Measurements from ENCODE around the gene ZNF646.

DNA sequence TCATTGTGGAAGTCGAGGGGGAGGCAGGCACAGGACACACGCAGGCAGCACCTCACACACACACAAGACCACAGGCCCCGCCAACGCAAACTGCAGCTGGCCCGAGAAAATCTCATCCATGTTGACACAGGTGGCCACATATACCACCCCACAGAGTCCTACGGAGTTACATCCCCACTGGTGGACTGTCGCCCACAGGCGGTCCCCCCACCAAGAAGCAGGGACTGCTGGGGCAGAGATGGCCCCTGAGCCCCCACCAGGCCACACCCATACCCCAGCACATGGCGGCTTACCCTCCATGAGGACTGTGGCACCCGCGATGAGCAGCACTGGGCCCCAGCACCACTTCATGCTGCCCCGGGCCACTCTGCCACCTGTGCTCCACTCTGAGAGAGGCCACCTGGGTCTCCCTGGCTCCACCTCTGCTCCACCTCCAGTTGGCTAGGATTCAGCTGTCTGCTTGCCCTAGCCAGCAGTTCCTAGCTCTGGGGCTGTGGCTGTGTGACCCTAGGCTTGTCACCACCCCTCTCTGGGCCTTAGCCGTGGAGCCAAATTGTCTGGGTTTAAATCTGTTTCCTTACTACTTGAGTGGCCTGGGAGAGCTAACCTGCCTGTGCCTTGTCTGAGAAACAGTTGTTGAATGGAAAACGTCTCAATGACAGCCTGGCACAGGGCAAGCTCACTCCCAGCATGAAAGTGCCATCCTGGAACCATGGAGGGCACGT lies 14.4 kb downstream of the ZNF646 start, which contains the start of gene PRSS53:
- TF ChIP-seq, protein P1, sequence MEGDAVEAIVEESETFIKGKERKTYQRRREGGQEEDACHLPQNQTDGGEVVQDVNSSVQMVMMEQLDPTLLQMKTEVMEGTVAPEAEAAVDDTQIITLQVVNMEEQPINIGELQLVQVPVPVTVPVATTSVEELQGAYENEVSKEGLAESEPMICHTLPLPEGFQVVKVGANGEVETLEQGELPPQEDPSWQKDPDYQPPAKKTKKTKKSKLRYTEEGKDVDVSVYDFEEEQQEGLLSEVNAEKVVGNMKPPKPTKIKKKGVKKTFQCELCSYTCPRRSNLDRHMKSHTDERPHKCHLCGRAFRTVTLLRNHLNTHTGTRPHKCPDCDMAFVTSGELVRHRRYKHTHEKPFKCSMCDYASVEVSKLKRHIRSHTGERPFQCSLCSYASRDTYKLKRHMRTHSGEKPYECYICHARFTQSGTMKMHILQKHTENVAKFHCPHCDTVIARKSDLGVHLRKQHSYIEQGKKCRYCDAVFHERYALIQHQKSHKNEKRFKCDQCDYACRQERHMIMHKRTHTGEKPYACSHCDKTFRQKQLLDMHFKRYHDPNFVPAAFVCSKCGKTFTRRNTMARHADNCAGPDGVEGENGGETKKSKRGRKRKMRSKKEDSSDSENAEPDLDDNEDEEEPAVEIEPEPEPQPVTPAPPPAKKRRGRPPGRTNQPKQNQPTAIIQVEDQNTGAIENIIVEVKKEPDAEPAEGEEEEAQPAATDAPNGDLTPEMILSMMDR (IDR thresholded peaks at IDR 0.05) = no peak
- TF ChIP-seq POLR2A (IDR thresholded peaks at IDR 0.05) = no peak
